Thyroid gland (tissue), 4 donors: Measurements from ENCODE around the gene IL4R.

Experiments
- CTCF ChIP-seq, 6 experiments: fragments of 200-600 bp in 3 of 6; fragments of 450-650 bp in 3 of 6; sonication (generic) in 3 of 6; IDR thresholded peaks; one replicate each; pipeline ENCODE4 v1.5.1; 2016 to 2019; ENCODE audit warnings: antibody characterized with exemption in 6 of 6, mild to moderate bottlenecking in 2 of 6, inconsistent platforms in 1 of 6, moderate library complexity in 1 of 6
- POLR2A ChIP-seq, 2 donors: fragments of 450-650 bp; IDR thresholded peaks; one replicate each; pipeline ENCODE4 v1.6.1; 2017; ENCODE audit warnings: antibody characterized with exemption in 2 of 2, mild to moderate bottlenecking in 2 of 2, moderate library complexity in 1 of 2

- no peak for TF ChIP-seq CTCF (IDR thresholded peaks at IDR 0.05)
- no peak for TF ChIP-seq POLR2A (IDR thresholded peaks at IDR 0.05)
These were observed 5.6 kb downstream of the IL4R start for GRCh38 chr16:27319257-27319965.
